Renal cortex interstitium (tissue), 11 donors: ENCODE data around the gene BRAF. TPM values are rescaled to one million over a fixed set of nuclear protein-coding genes. Genes with fewer than 3 reads are reported as not detected.
"Not testable (repeated sequence)": the region's sequence is repeated elsewhere in the genome, so short reads cannot be mapped to it uniquely, and the experiment has no call there.

Source experiments
- DNase-seq, 11 donors: peaks; one replicate each; pipeline ENCODE4 v3.0.0-alpha.2; 2013; ENCODE audit warnings: low read depth in 9 of 11, low spot score in 4 of 11; ENCODE audit errors: extremely low read depth in 1 of 11
- polyA plus RNA-seq, 3 donors: library from polyadenylated mRNA; unstranded; fragments of 120-200 nt; gene quantifications; one replicate each; pipeline ENCODE4 v1.2.1, GENCODE V29; 2013; ENCODE audit not compliant: insufficient read length in 3 of 3

BRAF gene
- polyA plus RNA-seq, 3 donors = 20.3 to 30.1 (median 26.4) TPM

DNA sequence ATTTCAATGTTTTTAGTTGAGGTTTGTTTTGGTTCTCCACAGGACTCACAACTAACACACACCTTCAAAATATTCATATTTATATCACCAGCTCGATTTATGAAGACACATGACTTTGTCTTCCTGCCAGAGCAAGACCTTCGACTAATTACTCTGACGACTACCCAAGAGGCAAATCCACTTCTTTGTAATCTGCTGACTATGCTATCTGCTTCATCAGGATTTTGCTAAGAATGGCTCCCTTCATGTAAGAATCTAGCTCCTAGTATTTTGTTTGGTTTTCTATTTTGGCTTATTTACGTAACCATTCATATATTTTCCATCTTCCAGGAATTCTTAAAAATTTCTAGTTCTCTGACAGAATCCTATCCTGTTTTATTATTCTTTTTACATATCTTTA is 93.0 kb downstream of the BRAF start:
- no peak for DNase-seq

DNA sequence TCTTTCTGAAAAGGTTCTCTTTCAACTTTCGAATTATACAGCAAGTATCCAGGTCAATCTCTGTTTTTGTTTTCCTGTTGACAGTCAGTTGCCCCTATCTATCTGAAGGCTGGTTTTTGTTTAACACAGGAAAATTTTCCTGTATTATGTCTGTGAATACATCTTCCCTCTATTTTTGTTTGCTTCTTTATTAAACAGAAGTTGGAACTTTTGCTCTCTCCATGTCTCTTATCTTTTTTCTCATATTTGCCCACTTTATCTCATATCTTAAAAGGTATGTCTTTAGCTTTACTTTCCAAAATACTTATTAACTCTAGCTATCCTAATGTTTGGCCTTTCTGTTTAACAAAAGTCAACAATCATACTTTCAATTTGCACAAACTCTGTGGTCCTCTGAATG is 95.0 kb downstream of the BRAF start:
- DNase-seq = no peak

DNA sequence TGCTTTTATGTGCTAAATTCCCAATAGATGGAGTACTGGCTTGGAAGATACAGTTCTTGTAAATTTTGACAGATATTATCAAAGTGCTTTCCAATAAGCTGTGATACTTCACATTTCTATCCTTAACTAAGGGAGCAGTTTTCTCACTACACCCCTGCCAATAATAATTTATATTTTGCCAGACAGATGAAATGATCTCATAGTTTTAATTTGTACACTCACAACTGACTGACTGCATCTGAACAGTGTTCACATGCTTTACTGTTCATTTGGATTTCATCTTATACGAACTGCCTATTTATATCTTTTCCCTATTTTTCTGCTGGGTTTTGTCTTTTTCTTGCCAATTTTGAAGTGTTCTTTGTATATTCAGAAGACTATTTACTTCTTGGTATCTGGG is 96.0 kb downstream of the BRAF start:
- no peak for DNase-seq

DNA sequence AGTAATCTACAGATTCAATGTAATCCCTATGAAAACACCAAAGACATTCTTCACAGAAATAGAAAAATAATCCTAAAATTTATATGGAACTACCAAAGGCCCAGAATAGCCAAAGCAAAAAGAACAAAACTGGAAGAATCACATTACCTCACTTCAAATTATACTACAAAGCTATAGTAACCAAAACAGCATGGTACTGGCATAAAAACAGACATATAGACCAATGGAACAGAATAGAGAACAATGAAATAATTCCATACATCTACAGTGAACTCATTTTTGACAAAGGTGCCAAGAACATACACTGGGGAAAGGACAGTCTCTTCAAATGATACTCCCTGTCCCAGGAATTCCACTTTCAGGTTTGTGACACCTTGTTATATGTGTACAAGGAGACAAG is 107.3 kb downstream of the BRAF start:
- not testable (repeated sequence) for DNase-seq

DNA sequence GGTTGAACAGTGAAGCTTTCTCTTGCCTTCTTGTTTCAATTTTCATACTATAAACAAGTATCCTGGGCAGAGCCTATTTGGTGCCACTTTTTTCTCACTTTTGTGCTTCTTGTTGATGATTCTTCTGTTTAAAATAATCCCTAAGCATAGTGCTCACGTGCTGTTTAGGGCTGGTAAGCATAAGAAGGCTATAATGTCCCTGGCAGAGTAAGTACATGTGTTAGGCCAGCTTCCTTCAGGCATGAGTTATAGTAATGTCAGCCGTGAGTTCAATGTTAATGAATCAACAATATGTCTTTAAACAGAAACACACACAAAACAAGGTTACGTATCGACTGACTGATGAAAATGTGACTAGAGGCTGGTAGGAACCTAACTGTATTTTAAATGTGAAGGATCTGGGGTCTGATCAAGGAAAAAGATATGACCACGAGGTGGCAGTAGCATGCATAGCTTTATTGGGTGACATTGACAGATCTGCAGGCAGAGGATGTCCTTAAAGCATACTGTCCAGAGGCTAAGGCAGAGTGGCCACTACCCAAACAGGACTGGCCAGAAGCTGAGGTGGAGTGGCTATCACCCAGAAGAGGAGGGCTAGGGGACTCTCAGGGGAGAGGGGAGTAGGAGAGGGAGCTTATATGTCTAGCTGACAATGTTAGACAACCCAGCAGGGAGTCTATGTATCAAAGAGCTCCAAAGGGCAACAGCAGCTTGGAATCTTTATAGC is 113.7 kb downstream of the BRAF start:
- DNase-seq = peak; percentile 33 to 75 (median 57)

DNA sequence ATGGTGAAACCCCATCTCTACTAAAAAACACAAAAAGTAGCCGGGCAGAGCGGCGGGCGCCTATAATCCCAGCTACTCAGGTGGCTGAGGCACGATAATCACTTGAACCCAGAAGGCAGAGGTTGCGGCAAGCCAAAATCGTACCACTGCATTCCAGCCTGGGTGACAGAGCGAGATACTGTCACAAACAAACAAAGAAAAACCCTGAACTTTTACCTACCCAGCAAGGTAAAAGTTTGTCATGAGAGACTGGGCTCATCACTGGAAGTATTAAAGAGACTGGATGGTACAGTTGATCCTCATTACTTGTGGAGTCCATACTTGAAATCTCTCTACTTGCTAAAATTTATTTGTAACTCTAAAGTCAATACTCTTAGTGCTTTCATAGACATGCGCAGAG is 114.3 kb downstream of the BRAF start:
- no peak for DNase-seq

DNA sequence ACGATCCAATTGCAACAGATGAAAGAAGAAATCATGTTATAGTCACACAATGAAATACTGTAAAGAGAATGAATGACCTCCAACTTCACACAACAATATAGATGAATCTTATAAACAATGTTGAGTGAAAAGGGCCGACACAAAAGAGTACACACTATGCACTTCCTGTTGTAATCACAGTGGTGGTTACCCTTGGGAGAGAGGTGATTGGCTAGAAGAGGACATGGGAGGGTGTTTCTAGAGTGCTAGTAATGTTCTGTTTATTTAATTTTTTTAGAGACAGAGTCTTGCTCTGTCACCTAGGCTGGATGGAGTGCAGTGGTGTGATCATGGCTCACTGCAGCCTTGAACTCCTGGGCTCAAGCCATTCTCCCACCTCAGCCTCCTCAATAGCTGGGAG is 145.8 kb downstream of the BRAF start:
- no peak for DNase-seq

DNA sequence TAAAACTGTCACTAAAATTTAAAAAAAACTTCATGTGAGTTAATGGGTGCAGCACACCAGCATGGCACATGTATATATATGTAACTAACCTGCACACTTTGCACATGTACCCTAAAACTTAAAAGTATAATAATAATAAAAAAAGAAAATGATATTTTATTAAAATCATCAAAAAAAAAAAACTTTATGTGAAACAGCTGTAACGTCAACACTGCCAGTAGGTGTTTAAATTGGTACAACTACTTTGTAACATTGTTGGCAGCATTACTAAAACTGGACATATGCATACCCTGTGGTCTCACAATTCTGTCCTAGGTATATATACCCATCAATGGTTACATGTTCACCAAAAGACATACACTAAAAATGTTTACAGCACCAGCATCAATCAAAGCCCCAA is 146.2 kb downstream of the BRAF start:
- no peak for DNase-seq

DNA sequence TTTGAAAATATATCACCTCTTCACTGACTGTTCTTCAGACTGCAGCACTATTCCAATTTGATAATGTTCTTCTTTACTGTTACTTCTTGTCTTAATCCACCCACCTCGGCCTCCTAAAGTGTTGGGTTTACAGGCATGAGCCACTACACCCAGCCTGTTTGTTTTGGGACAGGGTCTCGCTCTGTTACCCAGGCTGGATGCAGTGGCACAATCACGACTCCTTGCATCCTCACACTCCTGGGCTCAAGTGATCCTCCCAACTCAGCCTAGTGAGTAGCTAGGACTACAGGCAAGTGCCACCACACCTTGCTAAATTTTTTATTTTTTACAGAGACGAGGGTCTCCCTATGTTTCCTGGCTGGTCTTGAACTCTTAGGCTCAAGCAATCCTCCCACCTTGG is 150.4 kb downstream of the BRAF start:
- no peak for DNase-seq

DNA sequence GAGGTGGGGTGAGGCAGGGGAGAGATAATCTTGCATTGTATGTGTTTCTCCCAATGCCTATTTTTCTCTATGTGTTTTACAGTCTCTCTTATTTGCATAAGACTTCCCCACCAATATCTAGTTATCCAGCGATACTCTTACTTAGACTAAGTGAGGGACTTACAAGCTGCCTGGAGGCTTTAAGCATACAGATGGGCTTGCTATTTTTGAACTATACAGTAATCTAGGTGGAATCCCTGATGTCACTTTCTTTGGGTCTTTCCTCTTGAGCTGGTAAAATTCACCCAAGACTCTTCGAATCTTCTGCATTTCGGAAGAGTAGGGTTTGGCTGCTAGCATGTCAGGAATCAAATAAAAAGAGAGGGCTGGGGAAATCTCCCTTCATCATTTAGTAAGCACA is 151.6 kb downstream of the BRAF start:
- DNase-seq = no peak

DNA sequence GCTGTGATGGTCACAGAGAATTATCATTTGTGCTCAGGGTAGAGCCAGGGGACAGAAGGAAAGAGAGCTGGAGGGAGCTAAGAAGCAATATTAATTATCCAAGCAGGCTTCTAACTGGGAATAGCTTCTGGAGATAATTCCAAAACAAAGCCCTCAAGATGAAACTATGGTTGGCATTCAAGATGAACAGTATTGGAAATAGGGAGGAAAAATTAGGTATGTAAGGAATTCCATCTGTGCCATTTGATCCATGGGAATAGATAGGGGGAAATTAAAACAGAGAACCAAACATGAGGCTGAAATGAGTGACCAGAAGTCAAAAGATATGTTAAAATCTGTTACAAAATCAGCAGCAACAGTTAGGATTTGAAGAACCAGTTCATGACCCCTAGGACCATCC is 152.9 kb downstream of the BRAF start:
- DNase-seq = no peak

DNA sequence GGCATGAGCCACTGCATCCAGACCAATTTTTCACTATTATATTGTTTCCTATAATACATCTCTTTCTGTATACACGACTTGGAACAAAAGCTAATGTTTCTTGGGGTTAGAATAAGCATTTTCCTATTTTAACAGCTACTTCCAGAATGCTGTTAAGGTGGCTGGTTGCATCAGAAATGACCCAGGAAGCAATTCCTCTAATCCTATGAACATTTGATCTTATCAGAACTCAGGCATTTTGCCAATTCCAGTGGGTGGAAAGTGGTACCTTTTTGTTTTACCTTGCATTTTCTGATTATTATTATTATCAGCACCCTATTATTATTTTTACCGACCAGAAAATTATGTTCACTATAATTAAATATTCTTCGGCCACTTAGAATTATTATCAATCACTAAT is 154.9 kb downstream of the BRAF start:
- DNase-seq = peak in 1 of 11 donors; percentile 0

DNA sequence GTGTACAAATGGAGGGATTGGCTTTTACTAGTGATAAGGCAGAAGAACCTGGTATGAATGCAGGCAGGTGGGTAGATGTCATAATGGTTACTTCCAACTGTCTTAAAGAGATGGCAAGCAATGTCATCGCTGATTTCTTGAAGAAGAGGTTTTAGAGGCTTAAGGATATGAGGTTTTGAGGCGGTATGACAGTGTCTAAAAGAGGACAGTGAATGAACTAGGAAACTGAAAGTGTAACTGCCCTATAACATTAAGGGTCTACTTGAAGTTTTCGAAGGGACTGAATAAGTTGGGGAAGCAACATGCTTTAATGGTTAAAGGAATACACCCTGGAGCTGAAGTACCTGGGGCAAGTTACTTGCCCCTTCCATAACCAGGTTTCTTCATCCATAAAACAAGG is 157.3 kb downstream of the BRAF start:
- no peak for DNase-seq

DNA sequence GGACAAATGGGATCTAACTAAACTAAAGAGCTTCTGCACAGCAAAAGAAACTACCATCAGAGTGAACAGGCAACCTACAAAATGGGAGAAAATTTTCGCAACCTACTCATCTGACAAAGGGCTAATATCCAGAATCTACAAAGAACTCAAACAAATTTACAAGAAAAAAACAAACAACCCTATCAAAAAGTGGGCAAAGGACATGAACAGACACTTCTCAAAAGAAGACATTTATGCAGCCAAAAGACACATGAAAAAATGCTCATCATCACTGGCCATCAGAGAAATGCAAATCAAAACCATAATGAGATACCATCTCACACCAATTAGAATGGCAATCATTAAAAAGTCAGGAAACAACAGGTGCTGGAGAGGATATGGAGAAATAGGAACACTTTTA is 159.3 kb downstream of the BRAF start:
- not testable (repeated sequence) for DNase-seq

DNA sequence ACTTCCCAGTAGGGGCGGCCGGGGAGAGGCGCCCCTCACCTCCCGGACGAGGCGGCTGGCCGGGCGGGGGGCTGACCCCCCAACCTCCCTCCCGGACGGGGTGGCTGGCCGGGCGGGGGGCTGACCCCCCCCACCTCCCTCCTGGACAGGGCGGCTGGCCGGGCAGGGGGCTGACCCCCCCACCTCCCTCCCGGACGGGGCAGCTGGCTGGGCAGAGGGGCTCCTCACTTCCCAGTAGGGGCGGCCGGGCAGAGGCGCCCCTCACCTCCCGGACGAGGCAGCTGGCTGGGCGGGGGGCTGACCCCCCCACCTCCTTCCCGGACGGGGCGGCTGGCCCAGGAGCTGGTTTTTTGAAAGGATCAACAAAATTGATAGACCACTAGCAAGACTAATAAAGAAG is 161.6 kb downstream of the BRAF start:
- not testable (repeated sequence) for DNase-seq

DNA sequence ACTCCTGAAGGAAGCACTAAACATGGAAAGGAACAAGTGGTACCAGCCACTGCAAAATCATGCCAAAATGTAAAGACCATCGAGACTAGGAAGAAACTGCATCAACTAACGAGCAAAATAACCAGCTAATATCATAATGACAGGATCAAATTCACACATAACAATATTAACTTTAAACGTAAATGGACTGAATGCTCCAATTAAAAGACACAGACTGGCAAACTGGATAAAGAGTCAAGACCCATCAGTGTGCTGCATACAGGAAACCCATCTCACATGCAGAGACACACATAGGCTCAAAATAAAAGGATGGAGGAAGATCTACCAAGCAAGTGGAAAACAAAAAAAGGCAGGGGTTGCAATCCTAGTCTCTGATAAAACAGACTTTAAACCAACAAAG is 163.4 kb downstream of the BRAF start:
- DNase-seq = not testable (repeated sequence)

DNA sequence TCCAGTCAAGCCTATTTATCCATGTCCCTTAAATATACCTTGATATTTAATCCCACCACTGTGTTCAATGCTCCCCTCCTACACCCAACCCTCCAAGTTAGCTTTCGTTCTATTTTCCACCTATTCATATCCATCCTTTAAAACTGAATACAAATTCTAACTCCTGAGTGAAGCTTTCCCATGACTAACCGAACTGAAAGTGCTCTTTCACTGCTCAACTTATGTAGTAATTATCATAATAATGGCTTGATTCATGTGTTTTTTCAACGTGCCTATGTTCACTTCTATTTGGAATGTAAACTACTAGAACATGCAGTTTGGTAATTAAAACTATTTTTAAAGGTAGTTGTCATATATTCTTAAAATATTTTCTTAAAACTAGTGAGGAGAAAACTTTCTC is 170.2 kb downstream of the BRAF start:
- no peak for DNase-seq

DNA sequence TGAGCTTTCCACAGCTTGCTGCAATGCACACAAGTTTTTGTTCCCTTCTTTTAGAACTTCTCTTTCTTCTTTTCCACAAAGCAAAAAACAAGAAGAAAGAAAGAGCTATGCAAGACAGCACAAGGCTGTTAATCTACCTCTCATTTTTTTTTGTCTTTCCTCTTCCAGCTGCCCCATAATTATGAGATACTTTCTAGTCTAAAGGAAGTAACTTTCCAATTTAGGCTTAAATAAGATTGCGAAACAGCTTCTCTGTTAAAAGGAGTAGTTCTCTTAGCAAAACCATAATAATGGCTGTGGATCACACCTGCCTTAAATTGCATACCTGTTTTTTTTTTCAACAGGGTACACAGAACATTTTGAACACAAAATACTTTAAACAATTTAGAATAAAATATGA is 172.2 kb downstream of the BRAF start:
- DNase-seq = no peak

DNA sequence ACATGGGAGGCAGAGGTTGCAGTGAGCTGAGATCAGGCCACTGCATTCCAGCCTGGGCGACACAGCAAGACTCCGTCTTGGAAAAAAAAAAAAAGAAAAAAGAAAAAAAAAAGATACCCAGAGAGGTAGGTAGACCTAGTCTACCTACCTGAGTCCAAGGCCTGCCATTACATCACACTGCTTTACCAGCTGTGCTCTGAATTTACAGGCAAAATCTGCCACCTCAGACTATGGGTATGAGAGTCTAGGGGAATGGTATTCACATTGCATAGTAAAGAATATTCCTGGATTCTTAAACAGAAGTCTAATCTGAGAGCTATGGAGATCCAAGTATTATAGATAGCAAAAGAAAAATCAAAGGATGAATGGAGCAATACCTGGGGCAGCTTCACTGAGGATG is 178.0 kb downstream of the BRAF start:
- no peak for DNase-seq

DNA sequence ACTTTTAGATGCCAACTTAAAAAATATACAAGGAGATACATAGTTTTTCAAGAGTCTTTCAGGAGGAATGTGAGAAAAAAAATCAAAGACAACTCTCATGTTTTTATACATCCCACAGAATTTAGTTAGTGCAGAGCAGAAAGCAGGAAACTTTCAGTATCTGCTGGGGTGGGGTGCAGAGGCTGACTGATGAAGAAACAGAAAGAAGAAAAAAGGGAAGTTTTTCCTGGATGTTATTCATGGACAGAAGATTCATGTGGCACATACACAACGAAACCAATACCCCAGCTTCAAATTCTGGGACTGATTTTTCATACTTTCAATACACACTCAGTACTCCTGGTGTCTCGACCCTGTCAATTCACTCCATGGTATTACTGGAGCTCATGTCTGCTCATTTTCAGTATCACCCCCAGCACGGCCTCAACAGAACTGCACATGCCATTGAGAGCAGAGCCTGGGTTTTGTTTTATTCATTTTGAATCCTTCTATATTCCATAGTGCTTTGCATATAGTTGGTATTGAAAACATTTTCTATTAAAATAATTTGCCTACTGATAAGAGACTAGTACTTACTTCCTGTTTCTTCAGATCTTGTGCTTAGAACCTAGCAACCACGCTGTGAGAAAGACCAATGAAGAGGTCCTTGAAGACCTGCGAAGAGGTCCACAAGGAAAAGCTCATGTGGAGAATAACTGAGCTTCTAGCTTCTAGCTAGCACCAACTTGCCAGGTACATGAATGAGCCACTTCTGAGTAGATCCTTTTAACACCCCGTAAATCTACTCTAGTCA is 179.3 kb downstream of the BRAF start:
- DNase-seq = no peak

DNA sequence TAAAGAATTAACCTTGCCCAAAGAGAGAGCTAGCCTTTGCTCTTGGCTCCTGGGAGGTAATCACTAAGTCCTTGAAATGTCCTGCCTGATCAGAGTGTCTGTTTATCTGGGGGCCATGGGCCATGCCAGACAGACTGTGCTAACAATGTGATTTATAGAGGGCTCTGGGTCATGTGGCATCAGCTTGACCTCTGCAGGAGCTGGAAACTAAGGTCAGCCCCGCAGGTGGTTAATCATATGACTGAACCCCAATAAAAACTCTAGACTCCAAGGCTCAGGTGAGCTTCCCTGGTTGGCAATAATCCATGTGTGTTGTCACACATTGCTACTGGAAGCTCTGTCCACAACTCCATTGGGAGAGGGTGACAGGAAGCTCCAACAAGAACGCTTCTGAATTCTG is 180.7 kb downstream of the BRAF start:
- DNase-seq = no peak
